ENCODE results near the gene PAF1. TPM values are rescaled to one million over a fixed set of nuclear protein-coding genes. Genes with fewer than 3 reads are reported as not detected.

Gene PAF1
- total and polyA plus RNA-seq, 2 of the 13 experiments (the other 11 are each of a cell fraction or from before 2014, with no cell fraction given): 30.2 to 31.1 TPM

DNA sequence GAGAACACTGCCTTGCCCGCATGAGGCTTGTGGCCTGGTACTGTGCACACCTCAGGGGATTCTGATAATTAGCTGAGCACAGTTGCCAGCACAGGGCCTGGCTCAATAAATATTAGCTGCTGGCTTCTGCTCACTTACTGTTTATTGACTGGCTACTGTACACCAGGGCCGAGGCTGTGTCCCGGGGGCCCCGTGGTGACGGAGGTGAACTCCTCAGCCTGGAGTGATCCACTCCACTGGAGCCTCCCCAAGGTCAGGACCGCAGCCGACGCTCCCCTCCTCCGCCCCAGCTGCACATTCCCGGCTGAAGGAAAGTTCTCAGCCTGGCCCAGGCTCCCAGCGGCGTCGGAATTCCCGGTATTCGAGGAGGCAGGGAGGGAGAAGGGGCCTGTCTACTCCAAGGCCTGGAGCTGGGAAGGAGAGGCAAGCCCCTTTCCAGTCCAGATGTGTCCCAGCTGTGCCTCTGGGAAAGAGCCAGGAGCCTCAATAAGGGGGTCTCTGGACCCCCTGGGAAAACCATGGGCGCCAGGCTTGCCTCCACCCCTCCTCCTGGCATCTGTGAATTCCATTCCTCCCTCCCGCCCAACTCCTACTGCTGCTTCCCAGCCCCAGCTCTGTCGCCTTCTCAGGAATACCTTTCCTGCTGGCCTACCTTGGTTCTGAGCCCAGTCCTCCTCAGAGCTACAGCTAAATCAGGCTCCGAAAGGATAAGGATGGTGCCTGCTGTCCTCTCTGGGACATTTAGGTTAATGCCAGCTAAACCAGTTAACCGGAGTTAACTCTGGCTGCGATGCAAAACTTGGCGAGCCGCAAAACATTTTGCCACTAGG, 37.6 kb upstream of the PAF1 start (continued):
- TF ChIP-seq, protein P1, sequence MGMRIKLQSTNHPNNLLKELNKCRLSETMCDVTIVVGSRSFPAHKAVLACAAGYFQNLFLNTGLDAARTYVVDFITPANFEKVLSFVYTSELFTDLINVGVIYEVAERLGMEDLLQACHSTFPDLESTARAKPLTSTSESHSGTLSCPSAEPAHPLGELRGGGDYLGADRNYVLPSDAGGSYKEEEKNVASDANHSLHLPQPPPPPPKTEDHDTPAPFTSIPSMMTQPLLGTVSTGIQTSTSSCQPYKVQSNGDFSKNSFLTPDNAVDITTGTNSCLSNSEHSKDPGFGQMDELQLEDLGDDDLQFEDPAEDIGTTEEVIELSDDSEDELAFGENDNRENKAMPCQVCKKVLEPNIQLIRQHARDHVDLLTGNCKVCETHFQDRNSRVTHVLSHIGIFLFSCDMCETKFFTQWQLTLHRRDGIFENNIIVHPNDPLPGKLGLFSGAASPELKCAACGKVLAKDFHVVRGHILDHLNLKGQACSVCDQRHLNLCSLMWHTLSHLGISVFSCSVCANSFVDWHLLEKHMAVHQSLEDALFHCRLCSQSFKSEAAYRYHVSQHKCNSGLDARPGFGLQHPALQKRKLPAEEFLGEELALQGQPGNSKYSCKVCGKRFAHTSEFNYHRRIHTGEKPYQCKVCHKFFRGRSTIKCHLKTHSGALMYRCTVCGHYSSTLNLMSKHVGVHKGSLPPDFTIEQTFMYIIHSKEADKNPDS (CRISPR knock-in tag; IDR thresholded peaks at IDR 0.05): no peak
- TF ChIP-seq NFKBIZ (CRISPR knock-in tag; IDR thresholded peaks at IDR 0.05) (no peak), ZNF781 (CRISPR knock-in tag; IDR thresholded peaks at IDR 0.05; ENCODE audit: borderline replicate concordance, not compliant biosample characterization) (no peak), ZNF556 (CRISPR knock-in tag; IDR thresholded peaks at IDR 0.05; ENCODE audit: borderline replicate concordance) (no peak), MIER2 (CRISPR knock-in tag; IDR thresholded peaks at IDR 0.05) (no peak), JUND (CRISPR knock-in tag; IDR thresholded peaks at IDR 0.05) (no peak), ZNF709 (CRISPR knock-in tag; IDR thresholded peaks at IDR 0.05) (no peak), MZF1 (CRISPR knock-in tag; IDR thresholded peaks at IDR 0.05; ENCODE audit: borderline replicate concordance) (no peak), PPARG (CRISPR knock-in tag; conservative IDR thresholded peaks at IDR 0.05) (no peak), ZNF75D (CRISPR knock-in tag; IDR thresholded peaks at IDR 0.05; ENCODE audit: borderline replicate concordance) (no peak), TAF1 (CRISPR knock-in tag; IDR thresholded peaks at IDR 0.05) (no peak), ZNF703 (CRISPR knock-in tag; IDR thresholded peaks at IDR 0.05; ENCODE audit: borderline replicate concordance) (no peak), CCDC6 (CRISPR knock-in tag; IDR thresholded peaks at IDR 0.05) (peak; percentile 39; the same call in 1 of the 2 replicates)
- TF ChIP-seq, protein P2, sequence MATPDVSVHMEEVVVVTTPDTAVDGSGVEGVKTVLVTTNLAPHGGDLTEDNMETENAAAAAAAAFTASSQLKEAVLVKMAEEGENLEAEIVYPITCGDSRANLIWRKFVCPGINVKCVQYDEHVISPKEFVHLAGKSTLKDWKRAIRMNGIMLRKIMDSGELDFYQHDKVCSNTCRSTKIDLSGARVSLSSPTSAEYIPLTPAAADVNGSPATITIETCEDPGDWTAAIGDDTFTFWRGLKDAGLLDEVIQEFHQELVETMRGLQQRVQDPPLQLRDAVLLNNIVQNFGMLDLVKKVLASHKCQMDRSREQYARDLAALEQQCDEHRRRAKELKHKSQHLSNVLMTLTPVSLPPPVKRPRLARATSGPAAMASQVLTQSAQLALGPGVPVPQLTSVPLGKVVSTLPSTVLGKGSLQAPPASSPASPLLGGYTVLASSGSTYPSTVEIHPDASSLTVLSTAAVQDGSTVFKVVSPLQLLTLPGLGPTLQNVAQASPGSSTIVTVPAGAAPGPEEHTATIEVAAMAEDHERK (CRISPR knock-in tag; IDR thresholded peaks at IDR 0.05; ENCODE audit: low read depth): no peak
- TF ChIP-seq, protein P3, sequence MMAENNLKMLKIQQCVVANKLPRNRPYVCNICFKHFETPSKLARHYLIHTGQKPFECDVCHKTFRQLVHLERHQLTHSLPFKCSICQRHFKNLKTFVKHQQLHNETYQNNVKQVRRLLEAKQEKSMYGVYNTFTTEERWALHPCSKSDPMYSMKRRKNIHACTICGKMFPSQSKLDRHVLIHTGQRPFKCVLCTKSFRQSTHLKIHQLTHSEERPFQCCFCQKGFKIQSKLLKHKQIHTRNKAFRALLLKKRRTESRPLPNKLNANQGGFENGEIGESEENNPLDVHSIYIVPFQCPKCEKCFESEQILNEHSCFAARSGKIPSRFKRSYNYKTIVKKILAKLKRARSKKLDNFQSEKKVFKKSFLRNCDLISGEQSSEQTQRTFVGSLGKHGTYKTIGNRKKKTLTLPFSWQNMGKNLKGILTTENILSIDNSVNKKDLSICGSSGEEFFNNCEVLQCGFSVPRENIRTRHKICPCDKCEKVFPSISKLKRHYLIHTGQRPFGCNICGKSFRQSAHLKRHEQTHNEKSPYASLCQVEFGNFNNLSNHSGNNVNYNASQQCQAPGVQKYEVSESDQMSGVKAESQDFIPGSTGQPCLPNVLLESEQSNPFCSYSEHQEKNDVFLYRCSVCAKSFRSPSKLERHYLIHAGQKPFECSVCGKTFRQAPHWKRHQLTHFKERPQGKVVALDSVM (CRISPR knock-in tag; IDR thresholded peaks at IDR 0.05): peak; percentile 69; the same call in 1 of the 2 replicates
- TF ChIP-seq, protein P4, sequence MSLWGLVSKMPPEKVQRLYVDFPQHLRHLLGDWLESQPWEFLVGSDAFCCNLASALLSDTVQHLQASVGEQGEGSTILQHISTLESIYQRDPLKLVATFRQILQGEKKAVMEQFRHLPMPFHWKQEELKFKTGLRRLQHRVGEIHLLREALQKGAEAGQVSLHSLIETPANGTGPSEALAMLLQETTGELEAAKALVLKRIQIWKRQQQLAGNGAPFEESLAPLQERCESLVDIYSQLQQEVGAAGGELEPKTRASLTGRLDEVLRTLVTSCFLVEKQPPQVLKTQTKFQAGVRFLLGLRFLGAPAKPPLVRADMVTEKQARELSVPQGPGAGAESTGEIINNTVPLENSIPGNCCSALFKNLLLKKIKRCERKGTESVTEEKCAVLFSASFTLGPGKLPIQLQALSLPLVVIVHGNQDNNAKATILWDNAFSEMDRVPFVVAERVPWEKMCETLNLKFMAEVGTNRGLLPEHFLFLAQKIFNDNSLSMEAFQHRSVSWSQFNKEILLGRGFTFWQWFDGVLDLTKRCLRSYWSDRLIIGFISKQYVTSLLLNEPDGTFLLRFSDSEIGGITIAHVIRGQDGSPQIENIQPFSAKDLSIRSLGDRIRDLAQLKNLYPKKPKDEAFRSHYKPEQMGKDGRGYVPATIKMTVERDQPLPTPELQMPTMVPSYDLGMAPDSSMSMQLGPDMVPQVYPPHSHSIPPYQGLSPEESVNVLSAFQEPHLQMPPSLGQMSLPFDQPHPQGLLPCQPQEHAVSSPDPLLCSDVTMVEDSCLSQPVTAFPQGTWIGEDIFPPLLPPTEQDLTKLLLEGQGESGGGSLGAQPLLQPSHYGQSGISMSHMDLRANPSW (CRISPR knock-in tag; IDR thresholded peaks at IDR 0.05; ENCODE audit: borderline replicate concordance): no peak

Data from HepG2 (cell line).